HepG2 (cell line): ENCODE results near the gene ALOX5. TPM values are rescaled to one million over a fixed set of nuclear protein-coding genes. Genes with fewer than 3 reads are reported as not detected.

Experiments used
- ATAC-seq: fragments of 200-7000 bp; cut with Tn5 transposase; 3 replicates; pipeline ENCODE4 v1.9.1; 2020; ENCODE audit warnings: mild to moderate bottlenecking, moderate library complexity
- BruUV-seq: library from RNA; stranded (reverse); fragments of 400-500 nt; replicated peaks from 2 replicates; lab custom pipeline; 2021; lab: Mats Ljungman, UMichigan
- CTCF ChIA-PET: fragments of 300-600 bp; formaldehyde crosslinking; extraction: SDS; loops from one replicate; lab custom pipeline; 2021; ENCODE audit warnings: low total read pairs, inconsistent platforms, low intra/inter-chr PET ratio; lab: Yijun Ruan, JAX
- POLR2A ChIA-PET: fragments of 350-600 bp; sonication (Branson Sonifier 250); formaldehyde crosslinking; loops from one replicate; lab custom pipeline; 2020; ENCODE audit warnings: antibody characterized with exemption, inconsistent platforms; lab: Yijun Ruan, JAX
- DNase-seq: peaks from one replicate; pipeline ENCODE4 v3.0.0-alpha.2; 2015; ENCODE audit warnings: low spot score
- FAIRE-seq: peaks from 3 replicates; lab custom pipeline; 2011; peaks lifted over from hg19 to GRCh38; lab: Jason Lieb, UNC
- H2AFZ ChIP-seq: one replicate; pipeline ENCODE4 v1.6.1; 2011; ENCODE audit warnings: low read length, inconsistent platforms
- H3K27ac ChIP-seq: fragments of 300-600 bp; 3 replicates; pipeline ENCODE4 v1.8.0; 2011; ENCODE audit warnings: mixed run types, mild to moderate bottlenecking, mixed read lengths, low read length, inconsistent platforms; ENCODE audit not compliant: insufficient read depth; ENCODE audit errors: extremely low read length
- H3K27me3 ChIP-seq, 2 experiments: fragments of 200-600 bp in 1 of 2; 2 replicates in 1 of 2; 3 replicates in 1 of 2; pipeline versions ENCODE4 v1.6.0 to v1.8.0; 2011; ENCODE audit warnings: low read length in 2 of 2, mild to moderate bottlenecking in 2 of 2, moderate library complexity in 2 of 2, inconsistent platforms in 1 of 2; ENCODE audit not compliant: insufficient read depth in 2 of 2, control insufficient read depth in 1 of 2
- H3K36me3 ChIP-seq, 2 experiments: fragments of 200-600 bp in 1 of 2; replicated peaks in 1 of 2; 2 replicates in 1 of 2; 3 replicates in 1 of 2; pipeline versions ENCODE4 v1.5.1 to v1.8.0; 2011; ENCODE audit warnings: low read length in 2 of 2, inconsistent platforms in 1 of 2; ENCODE audit not compliant: insufficient read depth in 2 of 2, control insufficient read depth in 1 of 2
- H3K4me1 ChIP-seq: 2 replicates; pipeline ENCODE4 v1.5.1; 2012; ENCODE audit warnings: low read length, inconsistent platforms; ENCODE audit not compliant: insufficient read depth
- H3K4me2 ChIP-seq: 2 replicates; pipeline ENCODE4 v1.6.0; 2011; ENCODE audit warnings: low read depth, low read length, inconsistent platforms
- H3K4me3 ChIP-seq, 3 experiments: fragments of 200-600 bp in 1 of 3; sonication (generic), shearing (Covaris generic) in 1 of 3; replicated peaks in 1 of 3; 2 replicates each; pipeline ENCODE4 v1.5.1; 2011 to 2016; ENCODE audit warnings: low read length in 3 of 3, inconsistent platforms in 2 of 3, low read depth in 2 of 3, mild to moderate bottlenecking in 2 of 3, control low read depth in 1 of 3, mixed read lengths in 1 of 3; ENCODE audit not compliant: insufficient read depth in 1 of 3
- H3K79me2 ChIP-seq: one replicate; pipeline ENCODE4 v1.6.1; 2011; ENCODE audit warnings: low read length, inconsistent platforms; ENCODE audit not compliant: insufficient read depth
- H3K9ac ChIP-seq: 2 replicates; pipeline ENCODE4 v1.6.0; 2011; ENCODE audit warnings: mild to moderate bottlenecking, low read depth, low read length, inconsistent platforms; ENCODE audit not compliant: insufficient read depth
- H3K9me3 ChIP-seq: 2 replicates; pipeline ENCODE4 v1.5.1; 2012; ENCODE audit warnings: mild to moderate bottlenecking, low read length
- H4K20me1 ChIP-seq: 2 replicates; pipeline ENCODE4 v1.6.0; 2011; ENCODE audit warnings: inconsistent platforms, mild to moderate bottlenecking, low read length, moderate library complexity; ENCODE audit not compliant: insufficient read depth
- CCDC6 ChIP-seq: sonication (generic); formaldehyde crosslinking; IDR thresholded peaks from 2 replicates; pipeline ENCODE4 v1.8.1; 2022; ENCODE audit warnings: mild to moderate bottlenecking, missing genetic modification reagents, moderate library complexity
- EP300 ChIP-seq, 3 experiments: sonication (generic) in 1 of 3; formaldehyde crosslinking in 1 of 3; IDR thresholded peaks; 2 replicates each; pipeline versions ENCODE4 v1.5.1 to v1.6.1; 2011 to 2020; ENCODE audit warnings: low read depth in 2 of 3, low read length in 2 of 3, borderline replicate concordance in 1 of 3, improper control_type of control experiment in 1 of 3, mild to moderate bottlenecking in 1 of 3, missing genetic modification reagents in 1 of 3, moderate library complexity in 1 of 3
- HNRNPL ChIP-seq: fragments of 200-400 bp; formaldehyde crosslinking; IDR thresholded peaks from 2 replicates; pipeline ENCODE4 v1.6.1; 2017; ENCODE audit warnings: mild to moderate bottlenecking, low read depth, low read length
- NFKB2 ChIP-seq: sonication (generic); formaldehyde crosslinking; IDR thresholded peaks from 2 replicates; pipeline ENCODE4 v1.4.0; 2020; ENCODE audit warnings: missing genetic modification reagents, borderline replicate concordance
- TRIM22 ChIP-seq: fragments of 450-650 bp; IDR thresholded peaks from 2 replicates; pipeline ENCODE4 v1.6.1; 2017
- YEATS4 ChIP-seq: sonication (generic); formaldehyde crosslinking; IDR thresholded peaks from 2 replicates; pipeline ENCODE4 v1.4.0; 2020; ENCODE audit warnings: missing genetic modification reagents, borderline replicate concordance
- ZNF256 ChIP-seq: sonication (generic); formaldehyde crosslinking; conservative IDR thresholded peaks from 2 replicates; pipeline ENCODE4 v1.4.0; 2020; ENCODE audit warnings: missing genetic modification reagents
- ZNF773 ChIP-seq: sonication (generic); formaldehyde crosslinking; IDR thresholded peaks from 2 replicates; pipeline ENCODE4 v1.4.0; 2020; ENCODE audit warnings: missing genetic modification reagents, borderline replicate concordance
- WGBS: methylation state at CpG from one replicate; pipeline ENCODE4 v1.1.6; 2017; ENCODE audit warnings: low lambda C conversion rate; 5-methylcytosine and 5-hydroxymethylcytosine counted together
- in situ Hi-C: cut with HindIII; loops from 2 replicates; pipeline ENCODE4 v1.10.0; 2017; ENCODE audit warnings: low pct_unique_long_range_greater_than_20kb; ENCODE audit not compliant: extremely low pct_ligation_motif_present
- intact Hi-C: fragments of 100-400 bp; cut with micrococcal nuclease; formaldehyde crosslinking; loops from one replicate; pipeline ENCODE4 v1.10.0; 2022; ENCODE audit not compliant: unreplicated experiment
- polyA plus RNA-seq, 8 experiments: library from polyadenylated mRNA; depleted of rRNA in 3 of 8; stranded (reverse) in 7 of 8; unstranded in 1 of 8; fragments of >200 nt; fragmentation: Illumina TruSeq in 4 of 8; extraction: Trizol in 4 of 8; gene quantifications; 2 replicates each; pipeline versions ENCODE4 v1.2.1 to v1.2.3, GENCODE V29; 2011 to 2016; ENCODE audit warnings: low read depth in 4 of 8, missing spikeins in 1 of 8, mixed read lengths in 1 of 8; ENCODE audit not compliant: insufficient read depth in 1 of 8
- total RNA-seq, 5 experiments: library from RNA; depleted of rRNA; stranded (reverse); fragments of >200 nt; fragmentation: Illumina TruSeq; extraction: Trizol; gene quantifications; 2 replicates each; pipeline ENCODE4 v1.2.3, GENCODE V29; 2016; ENCODE audit warnings: low read depth in 1 of 5

ALOX5 gene
- total and polyA plus RNA-seq, 2 of the 13 experiments (the other 11 are each of a cell fraction or from before 2014, with no cell fraction given), result 0.04 TPM; not detected in 1

GRCh38 chr10:45380903-45381620, 7.0 kb downstream of the ALOX5 start (continued):
- TF ChIP-seq CCDC6 (CRISPR knock-in tag) (no peak), NFKB2 (no peak), HNRNPL (no peak), EP300 (IDR thresholded peaks at IDR 0.05; ENCODE audit: low read depth in 2 of 2, low read length in 2 of 2) (no peak), EP300 (CRISPR knock-in tag; IDR thresholded peaks at IDR 0.05; ENCODE audit: borderline replicate concordance) (no peak)
- TF ChIP-seq, all 625 proteins: peak for 0

GRCh38 chr10:45382591-45382990, 8.6 kb downstream of the ALOX5 start:
- in situ Hi-C loops (no loop called here), intact Hi-C loops (no loop called here)
- Histone ChIP-seq H3K4me2 (no peak overlapping the region), H4K20me1 (no peaks in the 10 kb centered on the region), H3K9me3 (no peaks in the 10 kb centered on the region), H3K27ac (no peak overlapping the region), H3K4me3 (no peak overlapping the region), H3K4me1 (no peaks in the 10 kb centered on the region), H3K36me3 (no peaks in the 10 kb centered on the region), H3K79me2 (no peaks in the 10 kb centered on the region), H2AFZ (no peak overlapping the region), H3K27me3 (peaks cover 1 to 28% of the 10 kb centered on the region in 2 experiments; a peak in 4 of 5 replicates), H3K9ac (no peak overlapping the region)
- TF ChIP-seq ZNF256, result no peak
- no peak for TF ChIP-seq ZNF773 (CRISPR knock-in tag)
- no peak for TF ChIP-seq TRIM22
- no peak for TF ChIP-seq YEATS4 (CRISPR knock-in tag)
- FAIRE-seq (no peak), ATAC-seq (no peak), DNase-seq (no peak)
- BruUV-seq, result no TSS peak
- CTCF ChIA-PET, result no interaction called here
- 51% methylated on average over 10 of the region's 17 CpGs for WGBS
- POLR2A ChIA-PET, result no interaction called here
